ENCODE measurements around the gene PSMF1. TPM values are rescaled to one million over a fixed set of nuclear protein-coding genes. Genes with fewer than 3 reads are reported as not detected.
A peak's percentile ranks its signal among the peaks of the same experiment; 100 is the strongest.

The PSMF1 gene
- total and polyA plus RNA-seq, 4 donors = 37.5 to 161 (median 68.2) TPM

- Histone ChIP-seq H3K4me3 (no peak overlapping the region), H3K9ac (ENCODE audit: insufficient read depth in 1 of 2, low read length in 2 of 2) (no peak overlapping the region), H3K27me3 (ENCODE audit: control insufficient read depth in 3 of 3, insufficient read depth in 3 of 3, low read length in 2 of 3) (no peaks in the 10 kb centered on the region), H3K36me3 (ENCODE audit: control insufficient read depth in 4 of 4, insufficient read depth in 4 of 4, low read length in 4 of 4) (peaks cover 35 to 70% (median 56%) of the 10 kb centered on the region in 4 donors), H3K4me1 (ENCODE audit: control insufficient read depth in 5 of 5, insufficient read depth in 5 of 5, low read length in 5 of 5) (no peaks in the 10 kb centered on the region), H3K27ac (ENCODE audit: low read depth in 1 of 2, low read length in 1 of 2) (no peak overlapping the region), H3K9me3 (ENCODE audit: control insufficient read depth in 4 of 4, insufficient read depth in 3 of 4, low read length in 3 of 4) (peaks cover 0 to 2% (median 0%) of the 10 kb centered on the region in 4 donors)
- peak; percentile 66 for ATAC-seq (ENCODE audit: insufficient read depth, low FRiP score)
- 34 to 45% methylated on average over 5 of the region's 5 CpGs for WGBS, 2 donors
- TF ChIP-seq CTCF (IDR thresholded peaks at IDR 0.05; ENCODE audit: control extremely low read depth, extremely low read depth) = no peak
- no peak for DNase-seq
Observed at GRCh38 chr20:1130847-1131246, 12.4 kb downstream of the PSMF1 start.

GRCh38 chr20:1131354-1131753 lies 13.0 kb downstream of the PSMF1 start:
- Histone ChIP-seq H3K9me3 (ENCODE audit: control insufficient read depth in 4 of 4, insufficient read depth in 3 of 4, low read length in 3 of 4) (peaks cover 0 to 2% (median 0%) of the 10 kb centered on the region in 4 donors), H3K9ac (ENCODE audit: insufficient read depth in 1 of 2, low read length in 2 of 2) (no peak overlapping the region), H3K36me3 (ENCODE audit: control insufficient read depth in 4 of 4, insufficient read depth in 4 of 4, low read length in 4 of 4) (peaks cover 36 to 70% (median 53%) of the 10 kb centered on the region in 4 donors), H3K4me1 (ENCODE audit: control insufficient read depth in 5 of 5, insufficient read depth in 5 of 5, low read length in 5 of 5) (no peaks in the 10 kb centered on the region), H3K27me3 (ENCODE audit: control insufficient read depth in 3 of 3, insufficient read depth in 3 of 3, low read length in 2 of 3) (no peaks in the 10 kb centered on the region), H3K4me3 (no peak overlapping the region), H3K27ac (ENCODE audit: low read depth in 1 of 2, low read length in 1 of 2) (no peak overlapping the region)
- WGBS, 2 donors = 94 to 95% methylated on average over 3 of the region's 3 CpGs
- TF ChIP-seq CTCF (IDR thresholded peaks at IDR 0.05; ENCODE audit: control extremely low read depth, extremely low read depth) = no peak
- ATAC-seq (ENCODE audit: insufficient read depth, low FRiP score) (no peak), DNase-seq (no peak)

- Histone ChIP-seq H3K27me3 (ENCODE audit: control insufficient read depth in 3 of 3, insufficient read depth in 3 of 3, low read length in 2 of 3) (no peaks in the 10 kb centered on the region), H3K9ac (ENCODE audit: insufficient read depth in 1 of 2, low read length in 2 of 2) (no peak overlapping the region), H3K4me3 (no peak overlapping the region), H3K27ac (ENCODE audit: low read depth in 1 of 2, low read length in 1 of 2) (no peak overlapping the region), H3K4me1 (ENCODE audit: control insufficient read depth in 5 of 5, insufficient read depth in 5 of 5, low read length in 5 of 5) (no peaks in the 10 kb centered on the region), H3K36me3 (ENCODE audit: control insufficient read depth in 4 of 4, insufficient read depth in 4 of 4, low read length in 4 of 4) (peaks cover 27 to 59% (median 42%) of the 10 kb centered on the region in 4 donors), H3K9me3 (ENCODE audit: control insufficient read depth in 4 of 4, insufficient read depth in 3 of 4, low read length in 3 of 4) (peaks cover 0 to 2% (median 0%) of the 10 kb centered on the region in 4 donors)
- 74 to 88% methylated on average over 2 of the region's 2 CpGs for WGBS, 2 donors
- no peak for DNase-seq
- no peak for ATAC-seq (ENCODE audit: insufficient read depth, low FRiP score)
- no peak for TF ChIP-seq CTCF (IDR thresholded peaks at IDR 0.05; ENCODE audit: control extremely low read depth, extremely low read depth)
Observed at GRCh38 chr20:1134355-1134754, 16.0 kb downstream of the PSMF1 start.

GRCh38 chr20:1134836-1135235 lies 16.4 kb downstream of the PSMF1 start:
- DNase-seq = no peak
- no peak for TF ChIP-seq CTCF (IDR thresholded peaks at IDR 0.05; ENCODE audit: control extremely low read depth, extremely low read depth)
- peaks cover 25 to 56% (median 37%) of the 10 kb centered on the region in 4 donors for H3K36me3 ChIP-seq (ENCODE audit: control insufficient read depth in 4 of 4, insufficient read depth in 4 of 4, low read length in 4 of 4)
- WGBS, 2 donors = 92 to 98% methylated on average over 12 of the region's 12 CpGs
- H3K9ac ChIP-seq (ENCODE audit: insufficient read depth in 1 of 2, low read length in 2 of 2) = no peak overlapping the region
- no peak overlapping the region for H3K4me3 ChIP-seq
- H3K9me3 ChIP-seq (ENCODE audit: control insufficient read depth in 4 of 4, insufficient read depth in 3 of 4, low read length in 3 of 4) = peaks cover 0 to 2% (median 0%) of the 10 kb centered on the region in 4 donors
- H3K4me1 ChIP-seq (ENCODE audit: control insufficient read depth in 5 of 5, insufficient read depth in 5 of 5, low read length in 5 of 5) = no peaks in the 10 kb centered on the region
- H3K27me3 ChIP-seq (ENCODE audit: control insufficient read depth in 3 of 3, insufficient read depth in 3 of 3, low read length in 2 of 3) = no peaks in the 10 kb centered on the region
- H3K27ac ChIP-seq (ENCODE audit: low read depth in 1 of 2, low read length in 1 of 2) = no peak overlapping the region
- no peak for ATAC-seq (ENCODE audit: insufficient read depth, low FRiP score)
